HG03460 (cell line): ENCODE data around the gene SOS2.
"Not testable (repeated sequence)": the region's sequence is repeated elsewhere in the genome, so short reads cannot be mapped to it uniquely, and the experiment has no call there.

ENCODE experiments used
- ATAC-seq: cut with Tn5 transposase; IDR thresholded peaks from one replicate; pipeline ENCODE4 v1.9.1; 2021; ENCODE audit not compliant: unreplicated experiment

SOS2 gene

GRCh38 chr14:50086321-50086711, 145.1 kb downstream of the SOS2 start:
- no peak for ATAC-seq

GRCh38 chr14:50085570-50086320, 145.6 kb downstream of the SOS2 start:
- ATAC-seq: peak; percentile 58

- ATAC-seq: no peak
Measured at GRCh38 chr14:50084666-50085065, 146.7 kb downstream of the SOS2 start.

GRCh38 chr14:50083467-50084337, 147.7 kb downstream of the SOS2 start:
- peak; percentile 25 for ATAC-seq

GRCh38 chr14:50082784-50083466, 148.5 kb downstream of the SOS2 start:
- ATAC-seq: peak; percentile 64

- no peak for ATAC-seq
Measured at GRCh38 chr14:50082308-50082742, 149.1 kb downstream of the SOS2 start.

- not testable (repeated sequence) for ATAC-seq
Measured at GRCh38 chr14:50079103-50079502, 152.3 kb downstream of the SOS2 start.

- ATAC-seq: not testable (repeated sequence)
Measured at GRCh38 chr14:50073663-50074062, 157.7 kb downstream of the SOS2 start.

- no peak for ATAC-seq
Measured at GRCh38 chr14:50072395-50072794, 159.0 kb downstream of the SOS2 start.

- ATAC-seq: no peak
Measured at GRCh38 chr14:50070840-50071548, 160.4 kb downstream of the SOS2 start.

- ATAC-seq: no peak
Measured at GRCh38 chr14:50070230-50070629, 161.1 kb downstream of the SOS2 start.

GRCh38 chr14:50069325-50069724, 162.1 kb downstream of the SOS2 start:
- no peak for ATAC-seq

GRCh38 chr14:50068496-50068895, 162.9 kb downstream of the SOS2 start:
- no peak for ATAC-seq

- ATAC-seq: no peak
Measured at GRCh38 chr14:50067723-50068495, 163.5 kb downstream of the SOS2 start.
